Keratinocyte (primary cell): ENCODE data around the gene ARMC6.

ENCODE experiments used
- EZH2 ChIP-seq: IDR thresholded peaks from one replicate; pipeline ENCODE4 v1.6.1; 2012; ENCODE audit warnings: inconsistent platforms, mild to moderate bottlenecking, low read length, moderate library complexity
- TF ChIP-seq, protein P1 (sequence below), 3 experiments: IDR thresholded peaks in 1 of 3; conservative IDR thresholded peaks in 1 of 3; optimal IDR thresholded peaks in 1 of 3; 2 replicates in 2 of 3; 3 replicates in 1 of 3; pipeline versions ENCODE3 to v1.5.1; 2011; ENCODE audit warnings: low read length in 3 of 3, mild to moderate bottlenecking in 3 of 3, moderate library complexity in 2 of 3, control low read depth in 1 of 3, inconsistent platforms in 1 of 3; ENCODE audit not compliant: insufficient read depth in 2 of 3; ENCODE audit errors: extremely low read depth in 1 of 3

DNA sequence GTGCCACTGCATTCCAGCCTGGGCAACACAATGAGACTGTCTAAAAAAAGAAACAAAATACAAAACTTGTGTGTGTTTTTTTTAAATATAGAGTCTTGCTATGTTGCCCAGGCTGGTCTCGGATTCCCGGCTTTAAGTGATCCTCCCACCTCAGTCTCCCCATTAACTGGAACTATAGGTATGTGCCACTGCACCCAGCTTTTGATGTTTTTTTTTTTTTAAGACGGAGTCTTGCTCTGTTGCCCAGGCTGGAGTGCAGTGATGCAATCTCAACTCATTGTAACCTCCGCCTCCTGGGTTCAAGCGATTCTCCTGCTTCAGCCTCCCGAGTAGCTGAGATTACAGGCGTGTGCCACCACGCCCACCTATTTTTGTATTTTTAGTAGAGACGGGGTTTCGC lies 37.1 kb upstream of the ARMC6 start:
- TF ChIP-seq, protein P1, sequence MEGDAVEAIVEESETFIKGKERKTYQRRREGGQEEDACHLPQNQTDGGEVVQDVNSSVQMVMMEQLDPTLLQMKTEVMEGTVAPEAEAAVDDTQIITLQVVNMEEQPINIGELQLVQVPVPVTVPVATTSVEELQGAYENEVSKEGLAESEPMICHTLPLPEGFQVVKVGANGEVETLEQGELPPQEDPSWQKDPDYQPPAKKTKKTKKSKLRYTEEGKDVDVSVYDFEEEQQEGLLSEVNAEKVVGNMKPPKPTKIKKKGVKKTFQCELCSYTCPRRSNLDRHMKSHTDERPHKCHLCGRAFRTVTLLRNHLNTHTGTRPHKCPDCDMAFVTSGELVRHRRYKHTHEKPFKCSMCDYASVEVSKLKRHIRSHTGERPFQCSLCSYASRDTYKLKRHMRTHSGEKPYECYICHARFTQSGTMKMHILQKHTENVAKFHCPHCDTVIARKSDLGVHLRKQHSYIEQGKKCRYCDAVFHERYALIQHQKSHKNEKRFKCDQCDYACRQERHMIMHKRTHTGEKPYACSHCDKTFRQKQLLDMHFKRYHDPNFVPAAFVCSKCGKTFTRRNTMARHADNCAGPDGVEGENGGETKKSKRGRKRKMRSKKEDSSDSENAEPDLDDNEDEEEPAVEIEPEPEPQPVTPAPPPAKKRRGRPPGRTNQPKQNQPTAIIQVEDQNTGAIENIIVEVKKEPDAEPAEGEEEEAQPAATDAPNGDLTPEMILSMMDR (optimal IDR thresholded peaks at IDR 0.05 in 1 of 3, IDR thresholded peaks at IDR 0.05 in 1 of 3, conservative IDR thresholded peaks at IDR 0.05 in 1 of 3; ENCODE audit: extremely low read depth in 1 of 3, insufficient read depth in 2 of 3, low read length in 3 of 3) = no peak
- TF ChIP-seq EZH2 = no peak
